Mononuclear cell (primary cell): ENCODE results near the gene C16orf74. TPM values are rescaled to one million over a fixed set of nuclear protein-coding genes. Genes with fewer than 3 reads are reported as not detected.

ENCODE experiments used
- H3K27me3 ChIP-seq: 2 replicates; pipeline ENCODE4 v1.6.0; 2011; ENCODE audit warnings: low read length, control low read depth; ENCODE audit not compliant: insufficient read depth
- H3K4me1 ChIP-seq: 2 replicates; pipeline ENCODE4 v1.5.1; 2011; ENCODE audit warnings: mild to moderate bottlenecking, low read length, control low read depth; ENCODE audit not compliant: insufficient read depth
- H3K4me3 ChIP-seq: 2 replicates; pipeline ENCODE4 v1.5.1; 2011; ENCODE audit warnings: mild to moderate bottlenecking, low read length, moderate library complexity
- H3K9me3 ChIP-seq: 2 replicates; pipeline ENCODE4 v1.5.1; 2011; ENCODE audit warnings: low read depth, mild to moderate bottlenecking, control low read depth, low read length
- total RNA-seq: library from RNA; depleted of rRNA; stranded (reverse); fragments of >200 nt; gene quantifications from one replicate; pipeline ENCODE4 v1.2.3, GENCODE V29; 2012

Gene C16orf74
- total RNA-seq, 1 donor, result 4.3 TPM

GRCh38 chr16:85782451-85782850, 31.6 kb upstream of the C16orf74 start:
- H3K9me3 ChIP-seq, result no peaks in the 10 kb centered on the region
- H3K4me1 ChIP-seq, result no peaks in the 10 kb centered on the region
- H3K27me3 ChIP-seq, result no peaks in the 10 kb centered on the region
- H3K4me3 ChIP-seq, result no peak overlapping the region

- no peaks in the 10 kb centered on the region for H3K4me1 ChIP-seq
- no peaks in the 10 kb centered on the region for H3K27me3 ChIP-seq
- no peaks in the 10 kb centered on the region for H3K9me3 ChIP-seq
- no peak overlapping the region for H3K4me3 ChIP-seq
Observed at GRCh38 chr16:85781695-85782370, 30.9 kb upstream of the C16orf74 start.

- Histone ChIP-seq H3K9me3 (no peaks in the 10 kb centered on the region), H3K27me3 (no peaks in the 10 kb centered on the region)
Observed at GRCh38 chr16:85781156-85781555, 30.3 kb upstream of the C16orf74 start.

GRCh38 chr16:85780281-85780680, 29.4 kb upstream of the C16orf74 start:
- no peaks in the 10 kb centered on the region for H3K9me3 ChIP-seq
- H3K4me3 ChIP-seq, result no peak overlapping the region
- no peaks in the 10 kb centered on the region for H3K4me1 ChIP-seq
- H3K27me3 ChIP-seq, result no peaks in the 10 kb centered on the region

More at GRCh38 chr16:85781156-85781555, 30.3 kb upstream of the C16orf74 start:
- H3K4me3 ChIP-seq, result no peak overlapping the region
- H3K4me1 ChIP-seq, result no peaks in the 10 kb centered on the region

- Histone ChIP-seq H3K4me1 (no peaks in the 10 kb centered on the region), H3K9me3 (no peaks in the 10 kb centered on the region), H3K4me3 (no peak overlapping the region), H3K27me3 (no peaks in the 10 kb centered on the region)
Observed at GRCh38 chr16:85778873-85779272, 28.0 kb upstream of the C16orf74 start.

GRCh38 chr16:85777583-85778310, 26.9 kb upstream of the C16orf74 start:
- Histone ChIP-seq H3K9me3 (no peaks in the 10 kb centered on the region), H3K27me3 (no peaks in the 10 kb centered on the region), H3K4me1 (no peaks in the 10 kb centered on the region), H3K4me3 (no peak overlapping the region)

GRCh38 chr16:85774811-85775210, 23.9 kb upstream of the C16orf74 start:
- Histone ChIP-seq H3K4me3 (no peak overlapping the region), H3K4me1 (no peaks in the 10 kb centered on the region), H3K27me3 (no peaks in the 10 kb centered on the region), H3K9me3 (no peaks in the 10 kb centered on the region)

GRCh38 chr16:85774136-85774535, 23.2 kb upstream of the C16orf74 start:
- H3K9me3 ChIP-seq, result no peaks in the 10 kb centered on the region
- no peaks in the 10 kb centered on the region for H3K4me1 ChIP-seq
- H3K4me3 ChIP-seq, result no peak overlapping the region
- H3K27me3 ChIP-seq, result no peaks in the 10 kb centered on the region

- no peaks in the 10 kb centered on the region for H3K9me3 ChIP-seq
- no peaks in the 10 kb centered on the region for H3K27me3 ChIP-seq
- no peak overlapping the region for H3K4me3 ChIP-seq
- peaks cover under 1% of the 10 kb centered on the region for H3K4me1 ChIP-seq
Observed at GRCh38 chr16:85773044-85773443, 22.1 kb upstream of the C16orf74 start.

GRCh38 chr16:85770741-85771140, 19.8 kb upstream of the C16orf74 start:
- Histone ChIP-seq H3K27me3 (no peaks in the 10 kb centered on the region), H3K9me3 (no peaks in the 10 kb centered on the region), H3K4me3 (no peak overlapping the region), H3K4me1 (peaks cover 9% of the 10 kb centered on the region)

- no peaks in the 10 kb centered on the region for H3K9me3 ChIP-seq
- no peaks in the 10 kb centered on the region for H3K27me3 ChIP-seq
- H3K4me1 ChIP-seq, result peaks cover 9% of the 10 kb centered on the region
- no peak overlapping the region for H3K4me3 ChIP-seq
Observed at GRCh38 chr16:85768199-85768598, 17.3 kb upstream of the C16orf74 start.

- H3K9me3 ChIP-seq, result no peaks in the 10 kb centered on the region
- peaks cover 15% of the 10 kb centered on the region for H3K4me1 ChIP-seq
- no peaks in the 10 kb centered on the region for H3K27me3 ChIP-seq
- H3K4me3 ChIP-seq, result no peak overlapping the region
Observed at GRCh38 chr16:85767531-85767930, 16.6 kb upstream of the C16orf74 start.

- H3K4me1 ChIP-seq, result peaks cover 33% of the 10 kb centered on the region
- H3K27me3 ChIP-seq, result no peaks in the 10 kb centered on the region
- H3K9me3 ChIP-seq, result no peaks in the 10 kb centered on the region
- no peak overlapping the region for H3K4me3 ChIP-seq
Observed at GRCh38 chr16:85765767-85766166, 14.9 kb upstream of the C16orf74 start.

- Histone ChIP-seq H3K4me1 (peaks cover 37% of the 10 kb centered on the region), H3K4me3 (no peak overlapping the region), H3K9me3 (no peaks in the 10 kb centered on the region), H3K27me3 (no peaks in the 10 kb centered on the region)
Observed at GRCh38 chr16:85765211-85765610, 14.3 kb upstream of the C16orf74 start.

- no peaks in the 10 kb centered on the region for H3K27me3 ChIP-seq
- H3K4me1 ChIP-seq, result peaks cover 52% of the 10 kb centered on the region
Observed at GRCh38 chr16:85763616-85764015, 12.7 kb upstream of the C16orf74 start.

GRCh38 chr16:85762970-85763369, 12.1 kb upstream of the C16orf74 start:
- Histone ChIP-seq H3K9me3 (no peaks in the 10 kb centered on the region), H3K4me1 (peaks cover 58% of the 10 kb centered on the region), H3K4me3 (no peak overlapping the region), H3K27me3 (no peaks in the 10 kb centered on the region)

More at GRCh38 chr16:85763616-85764015, 12.7 kb upstream of the C16orf74 start:
- no peaks in the 10 kb centered on the region for H3K9me3 ChIP-seq
- H3K4me3 ChIP-seq, result no peak overlapping the region
